HepG2 (cell line): ENCODE results near the gene PCBP4. TPM values are rescaled to one million over a fixed set of nuclear protein-coding genes. Genes with fewer than 3 reads are reported as not detected.

ENCODE experiments used
- ATRX ChIP-seq: sonication (generic); formaldehyde crosslinking; IDR thresholded peaks from 2 replicates; pipeline ENCODE4 v1.4.0; 2020; ENCODE audit warnings: missing genetic modification reagents, borderline replicate concordance
- KMT2B ChIP-seq: IDR thresholded peaks from 2 replicates; pipeline ENCODE4 v1.6.1; 2016; ENCODE audit warnings: missing genetic modification reagents, missing compliant biosample characterization
- MAF1 ChIP-seq: sonication (generic); formaldehyde crosslinking; IDR thresholded peaks from 2 replicates; pipeline ENCODE4 v1.5.0; 2020; ENCODE audit warnings: missing genetic modification reagents, borderline replicate concordance
- NAIF1 ChIP-seq: sonication (generic); formaldehyde crosslinking; IDR thresholded peaks from 2 replicates; pipeline ENCODE4 v1.5.0; 2020; ENCODE audit warnings: mild to moderate bottlenecking, missing genetic modification reagents, borderline replicate concordance
- NR2C2 ChIP-seq: sonication (generic); formaldehyde crosslinking; IDR thresholded peaks from 2 replicates; pipeline ENCODE4 v1.4.0; 2020; ENCODE audit warnings: missing genetic modification reagents, mild to moderate bottlenecking, moderate library complexity, borderline replicate concordance
- RBM39 ChIP-seq: fragments of 200-400 bp; formaldehyde crosslinking; IDR thresholded peaks from one replicate; pipeline ENCODE4 v1.6.1; 2018; ENCODE audit warnings: antibody characterized with exemption, mild to moderate bottlenecking, low read depth, low read length; ENCODE audit not compliant: poor library complexity, severe bottlenecking
- RNF219 ChIP-seq: sonication (generic); formaldehyde crosslinking; IDR thresholded peaks from 2 replicates; pipeline ENCODE4 v1.5.0; 2020; ENCODE audit warnings: mild to moderate bottlenecking, missing genetic modification reagents
- RXRB ChIP-seq: IDR thresholded peaks from 2 replicates; pipeline ENCODE4 v1.6.1; 2016; ENCODE audit warnings: borderline replicate concordance, missing genetic modification reagents, missing compliant biosample characterization
- SALL1 ChIP-seq: sonication (generic); formaldehyde crosslinking; IDR thresholded peaks from 2 replicates; pipeline ENCODE4 v1.8.0; 2022; ENCODE audit warnings: mild to moderate bottlenecking, missing genetic modification reagents
- TBP ChIP-seq: sonication (generic); formaldehyde crosslinking; IDR thresholded peaks from 2 replicates; pipeline ENCODE4 v1.5.0; 2020; ENCODE audit warnings: missing genetic modification reagents
- THAP9 ChIP-seq: sonication (generic); formaldehyde crosslinking; IDR thresholded peaks from 2 replicates; pipeline ENCODE4; 2020; ENCODE audit warnings: missing genetic modification reagents, mild to moderate bottlenecking, borderline replicate concordance
- ZNF180 ChIP-seq: sonication (generic); formaldehyde crosslinking; IDR thresholded peaks from 2 replicates; pipeline ENCODE4 v1.4.0; 2020; ENCODE audit warnings: low read depth, missing genetic modification reagents, borderline replicate concordance
- ZNF337 ChIP-seq: sonication (generic); formaldehyde crosslinking; IDR thresholded peaks from 2 replicates; pipeline ENCODE4 v1.5.1; 2020; ENCODE audit warnings: missing genetic modification reagents, low read depth, mild to moderate bottlenecking, borderline replicate concordance
- ZNF44 ChIP-seq: sonication (generic); formaldehyde crosslinking; IDR thresholded peaks from 2 replicates; pipeline ENCODE4 v1.5.1; 2020; ENCODE audit warnings: mild to moderate bottlenecking, missing genetic modification reagents
- ZNF546 ChIP-seq: sonication (generic); formaldehyde crosslinking; conservative IDR thresholded peaks from 2 replicates; pipeline ENCODE4 v1.8.1; 2023; ENCODE audit warnings: mild to moderate bottlenecking, missing genetic modification reagents
- ZNF772 ChIP-seq: sonication (generic); formaldehyde crosslinking; IDR thresholded peaks from 2 replicates; pipeline ENCODE4 v1.5.0; 2020; ENCODE audit warnings: mild to moderate bottlenecking, missing genetic modification reagents
- ZNF878 ChIP-seq: sonication (generic); formaldehyde crosslinking; IDR thresholded peaks from 2 replicates; pipeline ENCODE4 v1.8.1; 2023; ENCODE audit warnings: mild to moderate bottlenecking, missing genetic modification reagents, moderate library complexity
- ZSCAN25 ChIP-seq: sonication (generic); formaldehyde crosslinking; IDR thresholded peaks from 2 replicates; pipeline ENCODE4 v1.8.0; 2022; ENCODE audit warnings: mild to moderate bottlenecking, missing genetic modification reagents
- polyA plus RNA-seq, 8 experiments: library from polyadenylated mRNA; depleted of rRNA in 3 of 8; stranded (reverse) in 7 of 8; unstranded in 1 of 8; fragments of >200 nt; fragmentation: Illumina TruSeq in 4 of 8; extraction: Trizol in 4 of 8; gene quantifications; 2 replicates each; pipeline versions ENCODE4 v1.2.1 to v1.2.3, GENCODE V29; 2011 to 2016; ENCODE audit warnings: low read depth in 4 of 8, missing spikeins in 1 of 8, mixed read lengths in 1 of 8; ENCODE audit not compliant: insufficient read depth in 1 of 8
- total RNA-seq, 5 experiments: library from RNA; depleted of rRNA; stranded (reverse); fragments of >200 nt; fragmentation: Illumina TruSeq; extraction: Trizol; gene quantifications; 2 replicates each; pipeline ENCODE4 v1.2.3, GENCODE V29; 2016; ENCODE audit warnings: low read depth in 1 of 5
- TF ChIP-seq, protein P1 (sequence below): sonication (generic); formaldehyde crosslinking; IDR thresholded peaks from 2 replicates; pipeline ENCODE4 v1.4.0; 2020; ENCODE audit warnings: missing genetic modification reagents, low read depth, mild to moderate bottlenecking, borderline replicate concordance
- TF ChIP-seq, protein P2 (sequence below): IDR thresholded peaks from 2 replicates; pipeline ENCODE4 v1.6.1; 2016
- TF ChIP-seq, protein P3 (sequence below): sonication (generic); IDR thresholded peaks from 2 replicates; pipeline ENCODE4 v1.6.1; 2016; ENCODE audit warnings: low read depth, borderline replicate concordance
- TF ChIP-seq, protein P4 (sequence below): sonication (generic); formaldehyde crosslinking; IDR thresholded peaks from 2 replicates; pipeline ENCODE4 v1.5.0; 2020; ENCODE audit warnings: missing genetic modification reagents

PCBP4 gene
- total and polyA plus RNA-seq, 2 of the 13 experiments (the other 11 are each of a cell fraction or from before 2014, with no cell fraction given), result 36.8 to 51.3 TPM

GRCh38 chr3:52001443-52001974 lies 34.3 kb upstream of the PCBP4 start (continued):
- 0 out of 2 replicates have a peak, but pooled peaks have one; percentile 25 for TF ChIP-seq ZNF772 (CRISPR knock-in tag)
- peak; percentile 43; the same call in 1 of the 2 replicates for TF ChIP-seq KMT2B (CRISPR knock-in tag)
- TF ChIP-seq RNF219 (CRISPR knock-in tag), result no peak
- TF ChIP-seq TBP (CRISPR knock-in tag), result no peak
- TF ChIP-seq MAF1 (CRISPR knock-in tag), result no peak
- no peak for TF ChIP-seq ZNF546 (CRISPR knock-in tag)
- TF ChIP-seq ZNF878 (CRISPR knock-in tag), result no peak
- peak; percentile 40 for TF ChIP-seq RBM39
- no peak for TF ChIP-seq SALL1 (CRISPR knock-in tag)
- TF ChIP-seq ZNF337 (CRISPR knock-in tag), result no peak
- TF ChIP-seq ZNF44 (CRISPR knock-in tag), result no peak; the same call in 1 of the 2 replicates
- TF ChIP-seq ZSCAN25 (CRISPR knock-in tag), result peak; percentile 28; the same call in 1 of the 2 replicates
- no peak for TF ChIP-seq ZNF180 (CRISPR knock-in tag)
- no peak for TF ChIP-seq ATRX (CRISPR knock-in tag)
- no peak for TF ChIP-seq NR2C2
- TF ChIP-seq, protein P1, sequence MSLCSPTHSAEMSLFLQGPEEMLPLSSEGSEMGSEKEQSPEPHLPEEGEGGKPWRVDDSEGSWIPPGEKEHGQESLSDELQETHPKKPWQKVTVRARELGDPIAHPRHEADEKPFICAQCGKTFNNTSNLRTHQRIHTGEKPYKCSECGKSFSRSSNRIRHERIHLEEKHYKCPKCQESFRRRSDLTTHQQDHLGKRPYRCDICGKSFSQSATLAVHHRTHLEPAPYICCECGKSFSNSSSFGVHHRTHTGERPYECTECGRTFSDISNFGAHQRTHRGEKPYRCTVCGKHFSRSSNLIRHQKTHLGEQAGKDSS (CRISPR knock-in tag), result peak; percentile 84; the same call in 1 of the 2 replicates
- TF ChIP-seq, protein P2, sequence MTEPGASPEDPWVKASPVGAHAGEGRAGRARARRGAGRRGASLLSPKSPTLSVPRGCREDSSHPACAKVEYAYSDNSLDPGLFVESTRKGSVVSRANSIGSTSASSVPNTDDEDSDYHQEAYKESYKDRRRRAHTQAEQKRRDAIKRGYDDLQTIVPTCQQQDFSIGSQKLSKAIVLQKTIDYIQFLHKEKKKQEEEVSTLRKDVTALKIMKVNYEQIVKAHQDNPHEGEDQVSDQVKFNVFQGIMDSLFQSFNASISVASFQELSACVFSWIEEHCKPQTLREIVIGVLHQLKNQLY, result no peak
- TF ChIP-seq, protein P3, sequence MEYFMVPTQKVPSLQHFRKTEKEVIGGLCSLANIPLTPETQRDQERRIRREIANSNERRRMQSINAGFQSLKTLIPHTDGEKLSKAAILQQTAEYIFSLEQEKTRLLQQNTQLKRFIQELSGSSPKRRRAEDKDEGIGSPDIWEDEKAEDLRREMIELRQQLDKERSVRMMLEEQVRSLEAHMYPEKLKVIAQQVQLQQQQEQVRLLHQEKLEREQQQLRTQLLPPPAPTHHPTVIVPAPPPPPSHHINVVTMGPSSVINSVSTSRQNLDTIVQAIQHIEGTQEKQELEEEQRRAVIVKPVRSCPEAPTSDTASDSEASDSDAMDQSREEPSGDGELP, result 0 out of 2 replicates have a peak, but pooled peaks have one; percentile 12
- TF ChIP-seq THAP9 (CRISPR knock-in tag), result no peak; the same call in 1 of the 2 replicates
- TF ChIP-seq, protein P4, sequence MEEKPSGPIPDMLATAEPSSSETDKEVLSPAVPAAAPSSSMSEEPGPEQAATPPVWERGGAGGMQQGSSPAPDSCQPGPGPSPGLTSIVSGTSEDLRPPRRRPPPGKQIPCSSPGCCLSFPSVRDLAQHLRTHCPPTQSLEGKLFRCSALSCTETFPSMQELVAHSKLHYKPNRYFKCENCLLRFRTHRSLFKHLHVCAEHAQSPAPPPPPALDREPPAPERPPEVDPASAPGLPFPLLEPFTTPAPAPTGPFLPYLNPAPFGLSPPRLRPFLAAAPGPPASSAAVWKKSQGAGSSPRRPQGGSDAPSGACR (CRISPR knock-in tag), result no peak
- TF ChIP-seq NAIF1 (CRISPR knock-in tag), result no peak
- TF ChIP-seq RXRB (CRISPR knock-in tag), result peak; percentile 38; the same call in 1 of the 2 replicates
